IMR-90 (cell line): Measurements from ENCODE around the gene GRIK5. TPM values are rescaled to one million over a fixed set of nuclear protein-coding genes. Genes with fewer than 3 reads are reported as not detected.

Experiments used
- ATAC-seq: fragments of 200-7000 bp; cut with Tn5 transposase; 2 replicates; pipeline ENCODE4 v1.9.1; 2020; ENCODE audit warnings: low read depth, mild to moderate bottlenecking, moderate library complexity
- BruUV-seq: library from RNA; stranded (reverse); fragments of 400-500 nt; replicated peaks from 2 replicates; lab custom pipeline; 2021; lab: Mats Ljungman, UMichigan
- CTCF ChIA-PET: fragments of 300-600 bp; formaldehyde crosslinking; extraction: SDS; loops from one replicate; lab custom pipeline; 2021; ENCODE audit warnings: antibody characterized with exemption; lab: Yijun Ruan, JAX
- POLR2A ChIA-PET: fragments of 300-600 bp; sonication (Branson Sonifier 250); formaldehyde crosslinking; loops from one replicate; lab custom pipeline; 2022; ENCODE audit warnings: antibody characterized with exemption; ENCODE audit not compliant: unreplicated experiment; lab: Charles Lee
- DNase-seq: peaks from one replicate; pipeline ENCODE4 v3.0.0; 2013
- H2AFZ ChIP-seq: replicated peaks from 2 replicates; pipeline ENCODE3; 2013; ENCODE audit warnings: low read length, mild to moderate bottlenecking; ENCODE audit not compliant: poor library complexity
- H2AK5ac ChIP-seq: 2 replicates; pipeline ENCODE4 v1.6.1; 2013; ENCODE audit warnings: low read depth, low read length, inconsistent platforms
- H2AK9ac ChIP-seq: replicated peaks from 2 replicates; pipeline ENCODE3; 2013; ENCODE audit warnings: mild to moderate bottlenecking, low read depth, low read length, moderate library complexity; ENCODE audit not compliant: poor library complexity
- H2BK120ac ChIP-seq: 2 replicates; pipeline ENCODE4 v1.6.1; 2013; ENCODE audit warnings: low read depth, low read length, inconsistent platforms
- H2BK15ac ChIP-seq: 3 replicates; pipeline ENCODE4 v1.6.1; 2013; ENCODE audit warnings: low read depth, low read length, inconsistent platforms
- H2BK20ac ChIP-seq: 2 replicates; pipeline ENCODE4 v1.6.1; 2013; ENCODE audit warnings: low read depth, mild to moderate bottlenecking, inconsistent platforms, low read length, moderate library complexity
- H2BK5ac ChIP-seq: 2 replicates; pipeline ENCODE4 v1.6.1; 2013; ENCODE audit warnings: mild to moderate bottlenecking, low read depth, low read length, inconsistent platforms; ENCODE audit not compliant: poor library complexity, severe bottlenecking
- H3K14ac ChIP-seq: replicated peaks from 2 replicates; pipeline ENCODE4 v1.6.1; 2013; ENCODE audit warnings: low read depth, low read length, inconsistent platforms
- H3K18ac ChIP-seq: 2 replicates; pipeline ENCODE4 v1.6.1; 2013; ENCODE audit warnings: low read depth, low read length, control low read depth
- H3K23ac ChIP-seq: 2 replicates; pipeline ENCODE4 v1.6.1; 2013; ENCODE audit warnings: low read depth, low read length, inconsistent platforms
- H3K27ac ChIP-seq: 2 replicates; pipeline ENCODE4 v1.5.1; 2013; ENCODE audit warnings: mild to moderate bottlenecking, control low read depth, low read length; ENCODE audit not compliant: insufficient read depth
- H3K27me3 ChIP-seq: 2 replicates; pipeline ENCODE4 v1.6.1; 2013; ENCODE audit warnings: low read length; ENCODE audit not compliant: control insufficient read depth, insufficient read depth
- H3K36me3 ChIP-seq: 2 replicates; pipeline ENCODE4 v1.6.1; 2013; ENCODE audit warnings: low read length, mixed read lengths; ENCODE audit not compliant: control insufficient read depth, insufficient read depth
- H3K4ac ChIP-seq: 2 replicates; pipeline ENCODE4 v1.6.1; 2013; ENCODE audit warnings: low read depth, low read length, inconsistent platforms
- H3K4me1 ChIP-seq: 2 replicates; pipeline ENCODE4 v1.6.1; 2013; ENCODE audit warnings: low read length, mixed read lengths; ENCODE audit not compliant: control insufficient read depth, insufficient read depth
- H3K4me2 ChIP-seq: 2 replicates; pipeline ENCODE4 v1.6.1; 2013; ENCODE audit warnings: low read depth, mild to moderate bottlenecking, control low read depth, low read length, moderate library complexity
- H3K4me3 ChIP-seq: 2 replicates; pipeline ENCODE4 v1.5.1; 2013; ENCODE audit warnings: low read depth, mild to moderate bottlenecking, control low read depth, low read length, moderate library complexity; ENCODE audit not compliant: insufficient read depth
- H3K56ac ChIP-seq: 2 replicates; pipeline ENCODE4 v1.6.1; 2013; ENCODE audit warnings: low read length, inconsistent platforms; ENCODE audit not compliant: insufficient read depth; ENCODE audit errors: extremely low read depth
- H3K79me1 ChIP-seq, 2 experiments: 2 replicates each; pipeline ENCODE4 v1.6.1; 2013; ENCODE audit warnings: low read length in 2 of 2, inconsistent platforms in 1 of 2, low read depth in 1 of 2
- H3K9ac ChIP-seq: 2 replicates; pipeline ENCODE4 v1.6.1; 2013; ENCODE audit warnings: low read depth, low read length, control low read depth
- H3K9me1 ChIP-seq: 2 replicates; pipeline ENCODE4 v1.6.1; 2013; ENCODE audit warnings: low read length, inconsistent platforms; ENCODE audit not compliant: insufficient read depth
- H3K9me3 ChIP-seq: 2 replicates; pipeline ENCODE4 v1.6.1; 2013; ENCODE audit warnings: low read length; ENCODE audit not compliant: control insufficient read depth, insufficient read depth
- H4K20me1 ChIP-seq: 2 replicates; pipeline ENCODE4 v1.6.1; 2013; ENCODE audit warnings: low read length, inconsistent platforms; ENCODE audit not compliant: insufficient read depth
- H4K5ac ChIP-seq: 2 replicates; pipeline ENCODE4 v1.6.1; 2013; ENCODE audit warnings: mild to moderate bottlenecking, low read depth, low read length, control low read depth
- H4K8ac ChIP-seq, 2 experiments: 2 replicates each; pipeline ENCODE4 v1.6.1; 2013; ENCODE audit warnings: low read depth in 2 of 2, low read length in 2 of 2, control low read depth in 1 of 2, inconsistent platforms in 1 of 2
- H4K91ac ChIP-seq: 2 replicates; pipeline ENCODE4 v1.6.1; 2013; ENCODE audit warnings: low read depth, low read length, inconsistent platforms; ENCODE audit not compliant: insufficient read depth
- BHLHE40 ChIP-seq: fragments of 150-350 bp; IDR thresholded peaks from 2 replicates; pipeline ENCODE4 v1.6.1; 2016; ENCODE audit warnings: mild to moderate bottlenecking, low read depth, low read length
- CEBPB ChIP-seq: IDR thresholded peaks from 2 replicates; pipeline ENCODE4 v1.6.1; 2012; ENCODE audit warnings: low read depth, low read length, improper control_type of control experiment
- CHD1 ChIP-seq: IDR thresholded peaks from 2 replicates; pipeline ENCODE4 v1.6.1; 2012; ENCODE audit warnings: low read depth, low read length, improper control_type of control experiment
- CTCF ChIP-seq: conservative IDR thresholded peaks from 2 replicates; pipeline ENCODE4 v1.5.1; 2012; ENCODE audit warnings: mild to moderate bottlenecking, low read depth, low read length, improper control_type of control experiment
- FOS ChIP-seq: fragments of 150-350 bp; IDR thresholded peaks from 2 replicates; pipeline ENCODE4 v1.6.1; 2016; ENCODE audit warnings: low read depth, low read length
- MAFK ChIP-seq: IDR thresholded peaks from 2 replicates; pipeline ENCODE4 v1.6.1; 2012; ENCODE audit warnings: low read depth, low read length, improper control_type of control experiment
- MXI1 ChIP-seq: IDR thresholded peaks from 2 replicates; pipeline ENCODE4 v1.6.1; 2012; ENCODE audit warnings: low read depth, mild to moderate bottlenecking, low read length, moderate library complexity, borderline replicate concordance
- NFE2L2 ChIP-seq: fragments of 150-350 bp; IDR thresholded peaks from 2 replicates; pipeline ENCODE4 v1.6.1; 2016; ENCODE audit warnings: low read depth, mild to moderate bottlenecking, low read length
- POLR2A ChIP-seq: IDR thresholded peaks from 2 replicates; pipeline ENCODE4 v1.6.1; 2012; ENCODE audit warnings: mild to moderate bottlenecking, low read depth, low read length
- RAD21 ChIP-seq: IDR thresholded peaks from 2 replicates; pipeline ENCODE4 v1.6.1; 2012; ENCODE audit warnings: low read length, improper control_type of control experiment
- RCOR1 ChIP-seq: IDR thresholded peaks from 2 replicates; pipeline ENCODE4 v1.6.1; 2012; ENCODE audit warnings: mild to moderate bottlenecking, low read length, improper control_type of control experiment; ENCODE audit not compliant: insufficient replicate concordance
- SMC3 ChIP-seq: fragments of 150-350 bp; IDR thresholded peaks from 2 replicates; pipeline ENCODE4 v1.6.1; 2016; ENCODE audit warnings: low read depth, mild to moderate bottlenecking, antibody characterized with exemption, low read length, moderate library complexity
- USF2 ChIP-seq: fragments of 150-350 bp; IDR thresholded peaks from 2 replicates; pipeline ENCODE4 v1.6.1; 2017; ENCODE audit warnings: mild to moderate bottlenecking, antibody characterized with exemption, low read length, low read depth
- WGBS, 2 experiments: methylation state at CpG; one replicate each; pipeline versions ENCODE4 v1.1.5 to v1.1.7; 2013; ENCODE audit warnings: missing lambda C conversion rate in 2 of 2; ENCODE audit not compliant: insufficient read length in 1 of 2; ENCODE audit errors: extremely low coverage in 2 of 2; 5-methylcytosine and 5-hydroxymethylcytosine counted together
- dilution Hi-C: fragments of 300-500 bp; cut with HindIII; formaldehyde crosslinking; loops from one replicate; pipeline ENCODE4 v1.14.3; 2018; ENCODE audit warnings: low sequenced_read_pairs; ENCODE audit not compliant: unreplicated experiment
- in situ Hi-C: fragments of 300-500 bp; cut with MboI; formaldehyde crosslinking; loops from 3 replicates; pipeline ENCODE4 v1.14.3; 2019; ENCODE audit warnings: low sequenced_read_pairs, inconsistent platforms, mixed read lengths
- intact Hi-C: fragments of 100-400 bp; cut with micrococcal nuclease; formaldehyde crosslinking; loops from 2 replicates; pipeline ENCODE4 v1.10.0; 2022
- polyA plus RNA-seq, 3 experiments: library from polyadenylated mRNA; depleted of rRNA; stranded (reverse); fragments of >200 nt; gene quantifications; 2 replicates each; pipeline ENCODE4 v1.2.3, GENCODE V29; 2012; ENCODE audit warnings: low replicate concordance in 1 of 3
- total RNA-seq: library from RNA; depleted of rRNA; stranded (reverse); fragments of >200 nt; gene quantifications from 2 replicates; pipeline ENCODE4 v1.2.3, GENCODE V29; 2012

GRIK5 gene
- total and polyA plus RNA-seq, 2 of the 4 experiments (the other 2 are of a cell fraction) = 0.10 TPM; not detected in 1

- no peak for TF ChIP-seq CEBPB
Observed at GRCh38 chr19:41968751-41969595, 101.0 kb downstream of the GRIK5 start (continued).

DNA sequence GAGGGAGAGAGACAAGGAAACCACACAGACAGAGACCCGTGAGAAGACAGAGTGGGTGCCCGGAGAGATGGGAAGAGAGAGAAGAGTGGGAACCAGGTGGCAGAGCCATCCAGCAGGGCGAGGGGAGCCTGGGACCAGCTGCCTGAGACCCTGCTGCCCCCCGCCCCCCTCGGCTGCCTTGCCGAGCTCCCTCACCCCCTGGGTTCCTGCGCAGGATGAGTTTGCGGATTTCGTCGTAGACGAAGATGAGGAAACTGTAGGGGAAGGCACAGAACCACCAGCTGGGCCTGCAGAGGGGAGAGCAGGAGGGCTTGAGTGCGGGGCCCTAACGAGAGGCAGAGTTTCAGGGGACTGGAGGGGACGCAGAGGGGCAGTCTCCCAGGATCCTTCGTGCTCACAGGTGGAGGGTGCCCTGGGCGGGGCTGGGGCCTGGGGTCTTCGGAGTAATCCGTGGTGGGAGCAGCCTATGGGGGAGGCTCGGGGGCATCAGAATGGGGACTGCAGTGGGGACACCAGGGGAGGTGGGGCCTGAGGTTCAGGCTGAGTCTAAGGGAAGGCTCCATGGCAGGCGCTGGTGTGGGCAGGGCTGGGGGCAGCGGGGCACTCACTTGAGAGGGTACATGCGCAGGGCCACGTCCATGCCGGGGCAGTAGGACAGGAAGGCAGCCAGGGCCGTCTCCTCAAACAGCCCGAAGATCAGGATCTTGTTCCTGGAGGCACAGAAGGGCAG, 102.8 kb downstream of the GRIK5 start:
- WGBS, 2 experiments = 65% methylated on average over 13 of the region's 26 CpGs; no CpG with 5 or more reads in 1 of the 2 experiments
- Histone ChIP-seq H3K18ac (no peak overlapping the region), H3K9me3 (no peaks in the 10 kb centered on the region), H3K4me1 (no peaks in the 10 kb centered on the region), H3K79me1 (no peaks in the 10 kb centered on the region), H3K4me3 (no peak overlapping the region), H2AK5ac (no peak overlapping the region), H2BK15ac (no peak overlapping the region), H3K36me3 (no peaks in the 10 kb centered on the region), H3K14ac (no peak overlapping the region), H3K56ac (no peak overlapping the region), H3K23ac (no peak overlapping the region), H3K27ac (no peak overlapping the region), H4K8ac (no peak overlapping the region), H3K9ac (no peak overlapping the region), H2AFZ (no peak overlapping the region), H2BK20ac (no peak overlapping the region), H3K4ac (no peak overlapping the region), H3K27me3 (peaks cover 25% of the 10 kb centered on the region), H3K9me1 (no peaks in the 10 kb centered on the region), H3K4me2 (no peak overlapping the region), H4K20me1 (no peaks in the 10 kb centered on the region), H4K5ac (no peak overlapping the region), H2BK120ac (no peak overlapping the region), H4K91ac (no peak overlapping the region), H2BK5ac (no peak overlapping the region), H2AK9ac (no peak overlapping the region)
- CTCF ChIA-PET = no interaction called here
- DNase-seq (no peak), ATAC-seq (no peak)
- intact Hi-C loops = no loop called here
- POLR2A ChIA-PET = no interaction called here
- dilution Hi-C loops = no loop called here
- in situ Hi-C loops = no loop called here
- BruUV-seq = no TSS peak
- TF ChIP-seq RCOR1 = no peak
- no peak for TF ChIP-seq SMC3
- no peak for TF ChIP-seq CHD1
- TF ChIP-seq NFE2L2 = no peak
- TF ChIP-seq CEBPB = no peak
- no peak for TF ChIP-seq MAFK
- no peak for TF ChIP-seq MXI1
- TF ChIP-seq RAD21 = no peak
- TF ChIP-seq POLR2A = no peak
- no peak for TF ChIP-seq CTCF
- TF ChIP-seq FOS = no peak
- no peak for TF ChIP-seq BHLHE40
- TF ChIP-seq USF2 = no peak
